ENCODE measurements around the gene DOCK2. TPM values are rescaled to one million over a fixed set of nuclear protein-coding genes. Genes with fewer than 3 reads are reported as not detected.

Gene DOCK2
- total and polyA plus RNA-seq, 2 of the 8 experiments (the other 6 are each of a cell fraction or from before 2014, with no cell fraction given) = 3.9 to 5.7 TPM

GRCh38 chr5:169914766-169915165 lies 277.7 kb downstream of the DOCK2 start:
- FAIRE-seq = no peak
- ChIA-PET POLR2A (ENCODE audit: partially characterized antibody) (no interaction called here), CTCF (ENCODE audit: partially characterized antibody) (no interaction called here)
- Histone ChIP-seq H3K27ac (ENCODE audit: low read depth, low read length) (no peak overlapping the region), H3K4ac (replicated peaks; ENCODE audit: insufficient read length, low read depth, low read length) (no peak overlapping the region), H3K9ac (replicated peaks in 1 of 4; ENCODE audit: extremely low read depth in 1 of 4, low read depth in 3 of 4, low read length in 3 of 4) (no peak overlapping the region), H3K23me2 (ENCODE audit: low read depth, low read length) (no peaks in the 10 kb centered on the region; the same call in 1 of the 2 replicates), H4K91ac (replicated peaks; ENCODE audit: insufficient read length, low read length) (no peak overlapping the region), H3K4me1 (replicated peaks in 1 of 4; ENCODE audit: control insufficient read depth in 3 of 4, insufficient read depth in 4 of 4, low read length in 3 of 4) (no peaks in the 10 kb centered on the region), H3K9me3 (ENCODE audit: insufficient read depth in 2 of 2, low read depth in 1 of 2, low read length in 1 of 2) (no peaks in the 10 kb centered on the region), H3K18ac (ENCODE audit: extremely low read depth, low read length) (no peak overlapping the region), H2BK120ac (replicated peaks; ENCODE audit: low read depth, low read length) (no peak overlapping the region), H2BK5ac (ENCODE audit: low read depth, low read length) (no peak overlapping the region), H2BK20ac (ENCODE audit: low read length) (no peak overlapping the region), H3K27me3 (replicated peaks in 1 of 4; ENCODE audit: control insufficient read depth in 3 of 4, extremely low read depth in 1 of 4, insufficient read depth in 3 of 4, low read length in 3 of 4) (no peaks in the 10 kb centered on the region), H2AK5ac (ENCODE audit: low read depth, low read length) (no peak overlapping the region), H2BK15ac (ENCODE audit: low read length) (no peak overlapping the region), H4K20me1 (replicated peaks in 1 of 2; ENCODE audit: control insufficient read depth in 1 of 2, insufficient read depth in 2 of 2, low read length in 2 of 2) (no peaks in the 10 kb centered on the region), H3K56ac (replicated peaks; ENCODE audit: insufficient read length, low read depth, low read length) (no peak overlapping the region), H4K5ac (ENCODE audit: insufficient read length, low read depth, low read length) (no peak overlapping the region), H4K8ac (ENCODE audit: extremely low read depth, insufficient read depth, low read length) (no peak overlapping the region), H3K79me1 (ENCODE audit: low read depth, low read length) (no peaks in the 10 kb centered on the region), H3K23ac (ENCODE audit: insufficient read length) (no peak overlapping the region), H2AFZ (ENCODE audit: low read length) (no peak overlapping the region), H2BK12ac (ENCODE audit: low read depth, low read length) (no peak overlapping the region), H3K79me2 (ENCODE audit: control insufficient read depth in 1 of 2, insufficient read depth in 2 of 2, low read length in 2 of 2) (no peaks in the 10 kb centered on the region), H3K14ac (ENCODE audit: insufficient read length) (no peak overlapping the region), H3K4me2 (ENCODE audit: insufficient read depth in 1 of 2, low read depth in 2 of 2, low read length in 2 of 2) (no peak overlapping the region), H3K4me3 (ENCODE audit: extremely low read depth in 1 of 4, insufficient read depth in 2 of 4, low read depth in 3 of 4, low read length in 4 of 4) (no peak overlapping the region), H3K36me3 (ENCODE audit: control insufficient read depth in 2 of 4, insufficient read depth in 4 of 4, low read length in 3 of 4) (no peaks in the 10 kb centered on the region)
- WGBS, 2 experiments (ENCODE audit: extremely low coverage in 1 of 2, insufficient coverage in 1 of 2, insufficient read length in 1 of 2, insufficient replicate concordance in 2 of 2, low coverage in 1 of 2, low lambda C conversion rate in 2 of 2, missing lambda C conversion rate in 1 of 2) = 80% methylated on average over 2 of the region's 2 CpGs; no CpG with 5 or more reads in 1 of the 2 experiments
- no peak for DNase-seq (ENCODE audit: low read depth in 1 of 2, low spot score in 2 of 2)
- TF ChIP-seq EZH2 (IDR thresholded peaks at IDR 0.05; ENCODE audit: low read depth, low read length, severe bottlenecking) = no peak
- TF ChIP-seq SIX5 (IDR thresholded peaks at IDR 0.05; ENCODE audit: low read depth, low read length) = no peak
- TF ChIP-seq CHD2 (IDR thresholded peaks at IDR 0.05; ENCODE audit: low read length) = no peak
- no peak for TF ChIP-seq TBP (IDR thresholded peaks at IDR 0.05; ENCODE audit: low read depth, low read length)
- TF ChIP-seq KDM4A (IDR thresholded peaks at IDR 0.05; ENCODE audit: low read depth, low read length, severe bottlenecking) = no peak
- TF ChIP-seq CREB1 (IDR thresholded peaks at IDR 0.05) = no peak
- TF ChIP-seq RXRA (IDR thresholded peaks at IDR 0.05; ENCODE audit: insufficient read depth, low read depth, low read length) = no peak
- TF ChIP-seq KDM1A (IDR thresholded peaks at IDR 0.05; ENCODE audit: borderline replicate concordance, low read length) = no peak
- no peak for TF ChIP-seq CBX5 (IDR thresholded peaks at IDR 0.05; ENCODE audit: low read depth, low read length)
- TF ChIP-seq CHD1 (IDR thresholded peaks at IDR 0.05; ENCODE audit: low read depth, low read length) = no peak
- no peak for TF ChIP-seq SRF (IDR thresholded peaks at IDR 0.05; ENCODE audit: low read depth, low read length)
- TF ChIP-seq TCF12 (IDR thresholded peaks at IDR 0.05; ENCODE audit: low read depth, low read length) = no peak
- TF ChIP-seq TAF1 (IDR thresholded peaks at IDR 0.05; ENCODE audit: low read depth, low read length) = no peak
- no peak for TF ChIP-seq CTBP2 (IDR thresholded peaks at IDR 0.05; ENCODE audit: borderline replicate concordance, insufficient read depth, insufficient read length, low read length)
- TF ChIP-seq RNF2 (IDR thresholded peaks at IDR 0.05; ENCODE audit: borderline replicate concordance, low read depth, low read length, missing control alignments, poor library complexity, severe bottlenecking) = no peak
- TF ChIP-seq BRCA1 (IDR thresholded peaks at IDR 0.05; ENCODE audit: low read depth, low read length) = no peak
